Lower leg skin (tissue), 4 donors: ENCODE results near the gene NME8. TPM values are rescaled to one million over a fixed set of nuclear protein-coding genes. Genes with fewer than 3 reads are reported as not detected.

Experiments used
- DNase-seq, 2 donors: peaks; one replicate each; pipeline ENCODE4 v3.0.0-alpha.2; 2019; ENCODE audit warnings: low spot score in 2 of 2
- H3K4me3 ChIP-seq: fragments of 200-600 bp; sonication (generic); 2 replicates; pipeline ENCODE4 v1.5.1; 2017; ENCODE audit warnings: mild to moderate bottlenecking, low read depth; ENCODE audit not compliant: poor library complexity, severe bottlenecking
- POLR2A ChIP-seq, 2 donors: fragments of 450-650 bp; IDR thresholded peaks; one replicate each; pipeline ENCODE4 v1.6.1; 2016 to 2017; ENCODE audit warnings: antibody characterized with exemption in 2 of 2, mild to moderate bottlenecking in 1 of 2, moderate library complexity in 1 of 2
- WGBS, 2 donors: methylation state at CpG; one replicate each; pipeline ENCODE4 v1.1.5; 2018; 5-methylcytosine and 5-hydroxymethylcytosine counted together
- intact Hi-C: fragments of 100-400 bp; cut with DNase I; formaldehyde crosslinking; loops from one replicate; pipeline ENCODE4 v1.15.0; 2023; ENCODE audit warnings: low total_unique reads
- total RNA-seq, 4 donors: library from RNA; depleted of rRNA; stranded (reverse); fragments of >200 nt; gene quantifications; one replicate each; pipeline ENCODE4 v1.1.0, GENCODE V29; 2016
- TF ChIP-seq, protein P1 (sequence below), 3 donors: fragments of 450-650 bp; IDR thresholded peaks; one replicate each; pipeline ENCODE4 v1.5.1; 2016; ENCODE audit warnings: antibody characterized with exemption in 3 of 3, mild to moderate bottlenecking in 3 of 3, moderate library complexity in 2 of 3

Gene NME8
- total RNA-seq, 4 donors from 2014 or later = 2.1 TPM; not detected in 3

DNA sequence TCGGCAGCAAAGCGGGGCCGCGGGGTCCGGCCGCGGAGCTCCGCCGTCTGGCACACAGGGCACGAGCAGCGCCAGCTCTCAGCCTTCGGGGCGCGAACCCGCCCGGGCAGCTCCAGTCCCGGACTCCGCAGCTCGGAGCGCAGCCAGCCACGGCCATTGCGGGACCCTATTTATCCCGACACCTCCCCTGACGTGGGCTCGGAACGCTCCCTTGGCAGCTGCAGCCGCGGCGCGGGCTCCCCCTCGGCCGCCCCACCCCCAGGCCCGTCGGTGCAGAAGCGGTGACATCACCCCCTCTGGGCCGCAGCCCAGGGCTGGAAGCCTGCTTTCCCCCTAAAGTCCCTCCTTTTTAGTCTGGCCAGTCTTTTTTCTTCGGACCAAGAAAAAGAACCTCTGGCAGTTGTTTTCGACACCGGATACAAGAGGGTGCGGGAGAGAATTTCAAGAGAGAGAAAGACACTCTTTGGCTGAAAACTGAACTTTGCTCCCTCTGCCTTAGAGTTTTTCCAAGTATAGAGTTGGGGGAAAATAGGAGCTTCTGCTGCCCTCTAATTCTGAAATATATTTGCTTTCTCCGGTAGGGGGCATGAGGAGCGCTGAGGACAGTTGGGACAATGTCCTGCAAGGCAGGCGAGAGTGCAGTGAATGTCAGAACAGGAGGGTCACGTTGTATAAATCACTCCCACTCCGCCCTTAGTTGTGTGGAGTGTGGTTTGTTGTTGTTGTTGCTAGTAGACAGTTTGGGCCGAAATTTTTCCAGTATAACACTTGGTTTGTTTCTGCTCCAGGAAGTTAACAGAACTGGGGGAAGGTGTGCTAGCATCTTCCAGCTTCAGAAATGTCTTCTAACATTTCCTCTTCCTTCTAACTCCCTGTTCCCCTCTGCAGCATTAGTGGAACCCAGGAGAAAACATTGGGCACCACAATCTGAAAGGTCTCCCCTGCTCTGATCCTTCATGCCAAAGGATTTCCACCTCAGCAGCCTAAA is 68.6 kb downstream of the NME8 start, which contains the start of gene SFRP4:
Gene SFRP4 (minus strand): TSS at position 145 of the 988 bp plus-strand sequence. CDS start 280 bp downstream, outside the sequence.
- no peak for TF ChIP-seq POLR2A (IDR thresholded peaks at IDR 0.05)
- TF ChIP-seq, protein P1, sequence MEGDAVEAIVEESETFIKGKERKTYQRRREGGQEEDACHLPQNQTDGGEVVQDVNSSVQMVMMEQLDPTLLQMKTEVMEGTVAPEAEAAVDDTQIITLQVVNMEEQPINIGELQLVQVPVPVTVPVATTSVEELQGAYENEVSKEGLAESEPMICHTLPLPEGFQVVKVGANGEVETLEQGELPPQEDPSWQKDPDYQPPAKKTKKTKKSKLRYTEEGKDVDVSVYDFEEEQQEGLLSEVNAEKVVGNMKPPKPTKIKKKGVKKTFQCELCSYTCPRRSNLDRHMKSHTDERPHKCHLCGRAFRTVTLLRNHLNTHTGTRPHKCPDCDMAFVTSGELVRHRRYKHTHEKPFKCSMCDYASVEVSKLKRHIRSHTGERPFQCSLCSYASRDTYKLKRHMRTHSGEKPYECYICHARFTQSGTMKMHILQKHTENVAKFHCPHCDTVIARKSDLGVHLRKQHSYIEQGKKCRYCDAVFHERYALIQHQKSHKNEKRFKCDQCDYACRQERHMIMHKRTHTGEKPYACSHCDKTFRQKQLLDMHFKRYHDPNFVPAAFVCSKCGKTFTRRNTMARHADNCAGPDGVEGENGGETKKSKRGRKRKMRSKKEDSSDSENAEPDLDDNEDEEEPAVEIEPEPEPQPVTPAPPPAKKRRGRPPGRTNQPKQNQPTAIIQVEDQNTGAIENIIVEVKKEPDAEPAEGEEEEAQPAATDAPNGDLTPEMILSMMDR (IDR thresholded peaks at IDR 0.05) = no peak
- intact Hi-C loops = no loop called here
- WGBS, 2 donors = 3% methylated on average over 33 to 34 of the region's 46 CpGs
- H3K4me3 ChIP-seq = no peak within 1 kb of the TSS
- DNase-seq = no peak

DNA sequence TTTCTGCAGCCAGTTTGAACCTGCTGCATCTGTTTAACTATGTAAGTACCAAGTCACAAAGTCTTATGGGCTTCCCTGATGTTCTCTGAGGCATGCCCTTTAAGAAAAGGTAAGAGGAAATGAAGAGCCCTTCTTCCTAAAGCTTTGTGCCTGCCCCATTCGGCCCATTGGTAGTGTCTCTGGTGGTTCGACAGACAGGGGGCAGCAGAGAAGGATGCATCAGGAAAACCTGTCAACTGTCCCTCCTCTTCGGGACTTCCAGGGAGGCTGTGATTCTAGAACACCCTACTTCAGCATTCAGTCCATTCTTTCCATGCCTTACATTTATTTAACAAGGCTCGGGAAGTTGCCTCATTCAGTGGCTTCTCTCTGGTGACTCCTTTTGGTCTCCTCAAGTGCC is 70.1 kb downstream of the NME8 start:
- WGBS, 2 donors = 55 to 81% methylated on average over 4 of the region's 4 CpGs
- H3K4me3 ChIP-seq = no peak overlapping the region
- no peak for DNase-seq
- TF ChIP-seq POLR2A (IDR thresholded peaks at IDR 0.05) = no peak
- intact Hi-C loops = no loop called here

DNA sequence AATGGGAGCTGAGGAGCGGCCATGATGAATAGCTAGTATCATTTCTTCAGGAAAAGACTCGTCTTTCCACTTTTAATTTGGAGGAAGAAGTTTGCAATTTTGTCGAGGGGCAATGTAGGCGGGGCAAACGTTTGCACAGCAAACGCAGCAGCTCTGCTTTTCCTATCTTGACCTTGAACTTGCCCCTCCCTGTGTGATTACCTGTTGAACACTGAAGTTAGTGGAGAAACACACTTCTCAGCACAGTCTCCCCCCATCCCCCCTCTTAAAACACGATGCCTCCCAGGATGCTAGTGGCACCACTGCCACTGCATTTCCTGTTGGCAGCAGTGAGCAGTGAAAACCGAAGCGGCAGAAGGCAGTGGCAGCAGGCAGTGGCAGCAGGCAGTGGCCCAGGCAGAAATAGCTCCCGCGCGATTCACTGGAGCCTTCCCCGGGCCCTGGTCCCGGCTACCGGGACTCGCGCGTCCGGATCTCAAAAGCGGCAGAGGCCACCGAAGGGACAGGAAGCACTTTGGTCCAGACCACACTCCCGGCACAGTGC is 72.0 kb downstream of the NME8 start, which contains the start of gene EPDR1:
Gene EPDR1 (plus strand): TSS at position 336 of the 544 bp plus-strand sequence. CDS start 300 bp downstream, outside the sequence.
- intact Hi-C loops = no loop called here
- 15 to 31% methylated on average over 10 to 22 of the region's 22 CpGs for WGBS, 2 donors
- TF ChIP-seq, protein P1 (IDR thresholded peaks at IDR 0.05) = no peak
- TF ChIP-seq POLR2A (IDR thresholded peaks at IDR 0.05) = no peak
- DNase-seq = peak; percentile 28 to 87
- peak within 1 kb of the TSS; percentile 37 for H3K4me3 ChIP-seq

DNA sequence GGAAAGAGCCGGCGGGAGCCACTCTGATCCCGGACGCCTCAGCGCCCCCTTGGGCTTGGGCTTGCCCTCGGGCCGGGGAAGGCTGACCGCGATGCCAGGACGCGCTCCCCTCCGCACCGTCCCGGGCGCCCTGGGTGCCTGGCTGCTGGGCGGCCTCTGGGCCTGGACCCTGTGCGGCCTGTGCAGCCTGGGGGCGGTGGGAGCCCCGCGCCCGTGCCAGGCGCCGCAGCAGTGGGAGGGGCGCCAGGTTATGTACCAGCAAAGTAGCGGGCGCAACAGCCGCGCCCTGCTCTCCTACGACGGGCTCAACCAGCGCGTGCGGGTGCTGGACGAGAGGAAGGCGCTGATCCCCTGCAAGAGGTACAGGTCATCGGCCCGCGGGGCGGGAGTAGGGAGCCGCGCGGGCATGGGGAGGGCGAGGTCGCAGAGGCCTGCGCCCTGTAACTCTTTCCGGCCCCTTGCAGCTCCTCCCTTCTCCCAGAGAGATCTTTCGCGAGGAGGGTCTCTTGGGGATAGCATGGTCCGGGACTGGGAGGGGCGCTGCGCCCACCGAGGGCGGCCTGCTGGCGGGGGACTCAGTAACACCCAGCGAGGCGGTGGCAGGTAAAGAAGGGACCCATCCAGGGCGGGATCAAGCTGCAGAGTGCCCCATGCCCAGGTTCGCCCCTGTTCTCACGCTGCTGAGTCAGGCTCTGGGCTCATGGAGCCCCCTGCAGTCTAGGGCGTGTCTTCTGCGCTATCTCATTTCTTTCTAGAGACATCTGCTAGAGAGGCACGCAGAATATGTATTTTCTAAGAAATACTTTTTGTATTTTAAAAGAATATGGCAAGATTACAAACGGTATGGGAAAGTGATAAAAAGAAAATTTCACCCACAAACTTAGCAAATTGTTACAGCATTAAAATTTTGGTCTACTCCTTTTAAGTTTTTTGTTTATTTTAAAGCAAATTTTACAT is 72.7 kb downstream of the NME8 start:
- intact Hi-C loops = no loop called here
- DNase-seq = no peak
- 2 to 4% methylated on average over 20 to 48 of the region's 63 CpGs for WGBS, 2 donors
- H3K4me3 ChIP-seq = peak overlapping the region; percentile 37
- no peak for TF ChIP-seq POLR2A (IDR thresholded peaks at IDR 0.05)
- TF ChIP-seq, protein P1 (IDR thresholded peaks at IDR 0.05) = no peak

DNA sequence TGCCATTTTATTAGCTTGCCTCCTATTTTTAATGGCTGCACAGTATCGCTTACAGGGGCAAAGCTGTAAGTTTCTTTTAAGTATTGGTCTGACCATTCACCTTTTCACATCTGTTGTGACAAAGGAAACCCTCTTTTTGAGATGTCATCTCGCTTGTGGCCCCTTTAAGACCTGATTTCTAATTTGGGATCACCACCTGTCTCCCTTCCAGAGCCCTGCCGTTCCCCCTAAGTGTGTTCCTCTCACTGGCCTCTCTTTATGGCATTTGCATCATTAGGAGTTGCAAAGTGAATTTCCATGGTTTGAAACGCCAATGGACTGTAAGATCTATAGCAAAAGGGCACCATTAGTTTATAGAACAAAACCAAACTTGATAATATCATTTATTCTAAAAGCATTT is 73.5 kb downstream of the NME8 start:
- H3K4me3 ChIP-seq = no peak overlapping the region
- intact Hi-C loops = no loop called here
- WGBS, 2 donors = 59 to 62% methylated on average over 4 of the region's 4 CpGs
- TF ChIP-seq, protein P1 (IDR thresholded peaks at IDR 0.05) = no peak
- TF ChIP-seq POLR2A (IDR thresholded peaks at IDR 0.05) = no peak
- no peak for DNase-seq
